CD4-positive, alpha-beta memory T cell (primary cell): ENCODE measurements around the gene INAVA. TPM values are rescaled to one million over a fixed set of nuclear protein-coding genes. Genes with fewer than 3 reads are reported as not detected.

Source experiments
- CTCF ChIA-PET: fragments of 350-600 bp; sonication (Branson Sonifier 250); formaldehyde crosslinking; loops from one replicate; lab custom pipeline; 2021; ENCODE audit warnings: inconsistent platforms; ENCODE audit not compliant: partially characterized antibody; lab: Charles Lee
- POLR2A ChIA-PET: fragments of 350-600 bp; sonication (Branson Sonifier 250); formaldehyde crosslinking; loops from one replicate; lab custom pipeline; 2021; ENCODE audit not compliant: partially characterized antibody; lab: Charles Lee
- DNase-seq, 5 donors: peaks; one replicate each; pipeline versions ENCODE4 v3.0.0 to v3.0.0-alpha.2; 2020 to 2022; ENCODE audit warnings: mixed read lengths in 1 of 5
- H3K27ac ChIP-seq: one replicate; pipeline ENCODE4 v1.7.0; 2013; ENCODE audit warnings: low read depth, low read length
- H3K27me3 ChIP-seq: 2 replicates; pipeline ENCODE4 v1.7.0; 2013; ENCODE audit warnings: mild to moderate bottlenecking, low read length, moderate library complexity; ENCODE audit not compliant: insufficient read depth
- H3K36me3 ChIP-seq: 2 replicates; pipeline ENCODE4 v1.7.0; 2013; ENCODE audit warnings: mild to moderate bottlenecking, low read length, moderate library complexity; ENCODE audit not compliant: insufficient read depth
- H3K4me1 ChIP-seq: 2 replicates; pipeline ENCODE4 v1.7.0; 2013; ENCODE audit warnings: mild to moderate bottlenecking, low read length, moderate library complexity; ENCODE audit not compliant: insufficient read depth
- H3K4me3 ChIP-seq, 2 donors: one replicate each; pipeline ENCODE4 v1.7.0; 2013; ENCODE audit warnings: low read length in 2 of 2, mild to moderate bottlenecking in 1 of 2
- H3K9me3 ChIP-seq, 2 donors: one replicate each; pipeline ENCODE4 v1.7.0; 2013; ENCODE audit warnings: low read length in 2 of 2, control low read depth in 1 of 2; ENCODE audit not compliant: control insufficient read depth in 1 of 2
- H3K27ac Mint-ChIP-seq, 7 donors: one replicate each; pipeline ENCODE4 v1.8.0; 2020 to 2021; ENCODE audit warnings: mixed read lengths in 7 of 7, mild to moderate bottlenecking in 6 of 7, inconsistent platforms in 3 of 7, moderate library complexity in 3 of 7
- H3K27me3 Mint-ChIP-seq, 2 donors: one replicate each; pipeline ENCODE4 v1.8.0; 2020 to 2021; ENCODE audit warnings: mixed read lengths in 2 of 2
- H3K36me3 Mint-ChIP-seq, 2 donors: one replicate each; pipeline ENCODE4 v1.8.0; 2020 to 2021; ENCODE audit warnings: mixed read lengths in 2 of 2, inconsistent platforms in 1 of 2, mild to moderate bottlenecking in 1 of 2
- H3K4me1 Mint-ChIP-seq, 4 donors: one replicate each; pipeline ENCODE4 v1.8.0; 2020 to 2021; ENCODE audit warnings: mixed read lengths in 4 of 4, mild to moderate bottlenecking in 1 of 4
- H3K4me3 Mint-ChIP-seq, 8 donors: one replicate each; pipeline ENCODE4 v1.8.0; 2020 to 2021; ENCODE audit warnings: mixed read lengths in 8 of 8, mild to moderate bottlenecking in 7 of 8, moderate library complexity in 6 of 8, inconsistent platforms in 3 of 8
- H3K9me3 Mint-ChIP-seq, 8 donors: one replicate each; pipeline ENCODE4 v1.8.0; 2020 to 2021; ENCODE audit warnings: mixed read lengths in 8 of 8, mild to moderate bottlenecking in 5 of 8, inconsistent platforms in 3 of 8, moderate library complexity in 1 of 8
- intact Hi-C: fragments of 100-400 bp; cut with micrococcal nuclease; formaldehyde crosslinking; loops from one replicate; pipeline ENCODE4 v1.15.1; 2023
- polyA plus RNA-seq, 2 donors: library from polyadenylated mRNA; unstranded; fragments of 300-500 nt; fragmentation: Illumina TruSeq; gene quantifications; one replicate each; pipeline ENCODE4 v1.2.3, GENCODE V29; 2021
- total RNA-seq, 2 experiments: library from RNA; stranded (reverse); gene quantifications; one replicate each; pipeline ENCODE4 v1.2.3, GENCODE V29; 2021

The INAVA gene
- total and polyA plus RNA-seq, 4 experiments from 2014 or later: 0.20 to 0.70 (median 0.28) TPM; not detected in 1

DNA sequence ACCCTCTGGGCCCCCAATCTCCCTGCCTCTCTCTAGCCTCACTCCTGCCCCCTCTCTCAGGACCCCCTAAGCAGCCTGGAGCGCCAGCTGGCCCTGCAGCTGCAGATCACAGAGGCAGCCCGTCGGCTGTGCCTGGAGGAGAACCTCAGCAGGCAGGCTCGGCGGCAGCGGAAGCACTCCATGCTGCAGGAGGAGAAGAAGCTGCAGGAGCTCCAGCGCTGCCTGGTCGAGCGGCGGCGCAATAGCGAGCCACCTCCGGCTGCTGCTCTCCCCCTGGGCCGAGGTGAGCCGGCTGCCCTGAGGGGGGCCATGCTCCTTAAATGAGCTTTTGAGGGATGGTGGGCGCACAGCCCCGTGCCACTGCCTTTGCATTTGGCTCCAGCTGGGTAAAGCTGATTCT is 6.2 kb downstream of the INAVA start:
- no peaks in the 10 kb centered on the region for H3K9me3 Mint-ChIP-seq
- H3K27me3 Mint-ChIP-seq: peaks cover 0 to 6% of the 10 kb centered on the region in 2 donors
- H3K27ac ChIP-seq: no peak overlapping the region
- H3K36me3 Mint-ChIP-seq: no peaks in the 10 kb centered on the region
- ChIA-PET POLR2A (interaction anchor here (1.5 kb wide), 1 partner anchor 12 kb away, joined by 4 read pairs; no protein-coding TSS in a partner anchor), CTCF (interaction anchor here (0.7 to 0.8 kb wide), 3 partner anchors 10 to 97 kb away, joined by 3 read pairs; no protein-coding TSS in a partner anchor)
- intact Hi-C loops: no loop called here
- H3K4me3 ChIP-seq: no peak overlapping the region
- H3K4me1 ChIP-seq: peaks cover 15% of the 10 kb centered on the region
- no peaks in the 10 kb centered on the region for H3K27me3 ChIP-seq
- no peak for DNase-seq
- H3K36me3 ChIP-seq: no peaks in the 10 kb centered on the region
- H3K27ac Mint-ChIP-seq: no peak overlapping the region
- no peak overlapping the region for H3K4me3 Mint-ChIP-seq
- no peaks in the 10 kb centered on the region for H3K9me3 ChIP-seq
- H3K4me1 Mint-ChIP-seq: peaks cover 6 to 15% (median 9%) of the 10 kb centered on the region in 4 donors

GRCh38 chr1:200901350-200901749 is 6.7 kb downstream of the INAVA start:
- POLR2A ChIA-PET: interaction anchor here (1.5 kb wide), 1 partner anchor 13 kb away, joined by 4 read pairs; no protein-coding TSS in a partner anchor
- no peaks in the 10 kb centered on the region for H3K9me3 Mint-ChIP-seq
- Histone ChIP-seq H3K27ac (no peak overlapping the region), H3K9me3 (no peaks in the 10 kb centered on the region), H3K4me3 (no peak overlapping the region), H3K36me3 (no peaks in the 10 kb centered on the region), H3K27me3 (no peaks in the 10 kb centered on the region), H3K4me1 (peaks cover 20% of the 10 kb centered on the region)
- intact Hi-C loops: no loop called here
- no peaks in the 10 kb centered on the region for H3K36me3 Mint-ChIP-seq
- H3K4me3 Mint-ChIP-seq: no peak overlapping the region
- CTCF ChIA-PET: interaction anchor here (0.7 to 0.8 kb wide), 3 partner anchors 11 to 98 kb away, joined by 3 read pairs; no protein-coding TSS in a partner anchor
- H3K4me1 Mint-ChIP-seq: peaks cover 6 to 17% (median 10%) of the 10 kb centered on the region in 4 donors
- DNase-seq: no peak
- peaks cover 0 to 6% of the 10 kb centered on the region in 2 donors for H3K27me3 Mint-ChIP-seq
- no peak overlapping the region for H3K27ac Mint-ChIP-seq

DNA sequence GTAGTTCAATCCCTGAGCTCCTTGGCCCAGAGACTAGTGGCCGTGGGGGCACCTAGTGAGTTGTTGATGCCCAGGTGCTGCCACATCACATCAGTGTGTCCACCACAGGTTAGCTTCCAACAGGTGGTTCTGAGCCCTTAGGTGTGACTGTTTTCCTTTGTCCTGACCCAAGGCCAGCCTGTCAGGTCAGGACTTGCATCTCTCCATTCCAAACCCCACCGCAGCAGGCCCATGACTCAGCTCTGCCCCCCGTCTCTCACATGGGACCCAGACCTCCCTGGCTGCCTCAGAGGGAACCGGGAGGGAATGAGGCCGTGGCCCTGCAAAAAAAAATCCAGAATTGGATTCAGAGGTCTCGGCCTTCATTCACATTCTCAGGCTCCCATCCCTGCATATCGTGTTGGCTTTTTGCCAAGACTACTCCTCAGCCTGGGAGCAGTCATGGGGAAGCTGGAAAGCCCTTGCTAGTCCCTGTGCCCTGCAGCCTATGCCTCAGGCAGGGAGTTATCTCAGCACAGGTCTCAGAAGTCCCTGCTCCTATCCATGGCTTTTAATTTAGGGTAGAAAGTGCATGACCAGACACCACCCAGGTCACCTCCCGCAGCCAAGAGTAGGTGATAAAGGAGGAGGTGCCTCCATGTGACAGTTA is 7.2 kb downstream of the INAVA start:
- intact Hi-C loops: no loop called here
- Histone ChIP-seq H3K9me3 (no peaks in the 10 kb centered on the region), H3K36me3 (no peaks in the 10 kb centered on the region), H3K27ac (no peak overlapping the region), H3K27me3 (no peaks in the 10 kb centered on the region), H3K4me1 (peaks cover 25% of the 10 kb centered on the region), H3K4me3 (no peak overlapping the region)
- ChIA-PET CTCF (interaction anchor here (0.8 kb wide), 2 partner anchors 11 to 14 kb away, joined by 3 read pairs; no protein-coding TSS in a partner anchor), POLR2A (no interaction called here)
- H3K27me3 Mint-ChIP-seq: peaks cover 0 to 6% of the 10 kb centered on the region in 2 donors
- peak overlapping the region in 1 of 7 donors; percentile 23 for H3K27ac Mint-ChIP-seq
- H3K9me3 Mint-ChIP-seq: no peaks in the 10 kb centered on the region
- H3K4me3 Mint-ChIP-seq: no peak overlapping the region
- H3K4me1 Mint-ChIP-seq: peaks cover 6 to 22% (median 10%) of the 10 kb centered on the region in 4 donors
- no peaks in the 10 kb centered on the region for H3K36me3 Mint-ChIP-seq
- no peak for DNase-seq

DNA sequence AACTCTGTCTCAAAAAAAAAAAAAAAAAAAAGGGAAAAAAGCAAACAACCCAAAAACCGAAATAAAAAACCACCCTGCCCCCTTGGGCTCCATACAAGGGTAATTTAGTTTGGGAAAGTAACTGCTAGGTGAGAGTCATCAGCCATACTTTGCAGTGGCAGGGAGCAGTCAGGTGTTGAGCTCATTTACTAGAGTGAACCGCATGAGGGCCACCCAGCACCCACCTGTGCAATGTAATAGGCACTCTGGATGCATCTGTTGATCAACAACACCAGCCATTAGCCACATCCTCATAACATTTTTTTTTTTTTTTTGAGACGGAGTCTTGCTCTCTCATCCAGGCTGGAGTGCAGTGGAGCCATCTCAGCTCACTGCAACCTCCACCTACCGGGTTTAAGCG is 9.1 kb downstream of the INAVA start:
- H3K36me3 ChIP-seq: no peaks in the 10 kb centered on the region
- H3K4me1 ChIP-seq: peaks cover 27% of the 10 kb centered on the region
- H3K27ac ChIP-seq: no peak overlapping the region
- intact Hi-C loops: loop anchor here (2.0 kb wide), 1 partner anchor 15 kb away; no protein-coding TSS in a partner anchor
- H3K27me3 ChIP-seq: no peaks in the 10 kb centered on the region
- Mint-ChIP-seq H3K27ac (peak overlapping the region in 1 of 7 donors; percentile 30), H3K4me3 (no peak overlapping the region), H3K27me3 (peaks cover 0 to 6% of the 10 kb centered on the region in 2 donors), H3K36me3 (no peaks in the 10 kb centered on the region), H3K9me3 (no peaks in the 10 kb centered on the region), H3K4me1 (peaks cover 8 to 24% (median 14%) of the 10 kb centered on the region in 4 donors)
- POLR2A ChIA-PET: interaction anchor here (1.2 kb wide), 1 partner anchor 16 kb away, joined by 3 read pairs; no protein-coding TSS in a partner anchor
- DNase-seq: peak in 1 of 5 donors; percentile 31
- no peak overlapping the region for H3K4me3 ChIP-seq
- CTCF ChIA-PET: interaction anchor here (0.7 to 1.1 kb wide), 2 partner anchors 12 to 277 kb away, joined by 3 to 4 read pairs; no protein-coding TSS in a partner anchor
- no peaks in the 10 kb centered on the region for H3K9me3 ChIP-seq

GRCh38 chr1:200904772-200905171 is 10.1 kb downstream of the INAVA start:
- no peaks in the 10 kb centered on the region for H3K36me3 Mint-ChIP-seq
- no peak overlapping the region for H3K4me3 Mint-ChIP-seq
- Histone ChIP-seq H3K27me3 (no peaks in the 10 kb centered on the region), H3K9me3 (no peaks in the 10 kb centered on the region), H3K4me3 (no peak overlapping the region), H3K27ac (no peak overlapping the region), H3K4me1 (peaks cover 27% of the 10 kb centered on the region), H3K36me3 (no peaks in the 10 kb centered on the region)
- H3K27me3 Mint-ChIP-seq: peaks cover 0 to 3% of the 10 kb centered on the region in 2 donors
- H3K9me3 Mint-ChIP-seq: no peaks in the 10 kb centered on the region
- DNase-seq: no peak
- ChIA-PET POLR2A (interaction anchor here (1.3 to 1.8 kb wide), 4 partner anchors 13 to 31 kb away, joined by 3 to 7 read pairs (median 6); no protein-coding TSS in a partner anchor), CTCF (no interaction called here)
- intact Hi-C loops: loop anchor here (1.0 to 2.0 kb wide), 2 partner anchors 16 to 119 kb away; partner anchors contain the start of gene KIF21B
- peaks cover 8 to 24% (median 14%) of the 10 kb centered on the region in 4 donors for H3K4me1 Mint-ChIP-seq
- H3K27ac Mint-ChIP-seq: peak overlapping the region in 1 of 7 donors; percentile 79

DNA sequence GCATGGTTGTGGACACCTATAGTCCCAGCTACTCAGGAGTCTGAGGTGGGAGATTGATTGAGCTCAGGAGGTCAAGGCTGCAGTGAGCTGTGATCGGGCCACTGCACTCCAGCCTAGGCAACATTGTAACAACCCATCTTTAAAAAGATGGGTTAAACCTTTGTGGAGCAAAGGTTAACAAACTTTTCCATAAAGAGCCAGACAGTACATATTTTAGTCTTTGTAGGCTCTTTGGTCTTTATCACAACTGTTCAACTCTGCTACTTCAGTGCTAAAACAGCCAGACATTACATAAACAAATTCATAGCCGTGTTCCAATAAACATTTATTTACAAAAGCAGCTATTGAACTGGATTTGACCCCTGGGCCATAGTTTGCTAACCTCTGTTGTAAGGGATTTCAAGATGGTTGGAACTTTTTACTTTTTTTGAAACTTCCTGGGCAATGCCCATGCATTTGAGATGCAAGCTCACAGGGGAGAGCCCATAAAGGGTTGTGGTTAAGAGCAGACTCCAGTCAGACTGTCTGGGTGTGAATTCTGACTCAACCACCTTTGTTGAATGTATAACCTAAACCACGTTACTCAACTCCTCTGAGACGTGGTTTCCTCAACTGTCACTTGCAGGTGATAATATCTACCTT is 10.8 kb downstream of the INAVA start:
- ChIA-PET CTCF (no interaction called here), POLR2A (interaction anchor here (0.5 to 1.8 kb wide), 6 partner anchors 9 to 39 kb away, joined by 3 to 7 read pairs (median 4); no protein-coding TSS in a partner anchor)
- DNase-seq: peak; percentile 56 to 87 (median 67)
- Histone ChIP-seq H3K9me3 (no peaks in the 10 kb centered on the region), H3K4me3 (no peak overlapping the region), H3K36me3 (no peaks in the 10 kb centered on the region), H3K4me1 (peaks cover 27% of the 10 kb centered on the region), H3K27me3 (no peaks in the 10 kb centered on the region), H3K27ac (no peak overlapping the region)
- no peaks in the 10 kb centered on the region for H3K36me3 Mint-ChIP-seq
- peaks cover 0 to 3% of the 10 kb centered on the region in 2 donors for H3K27me3 Mint-ChIP-seq
- intact Hi-C loops: loop anchor here (1.0 to 2.0 kb wide), 2 partner anchors 17 to 118 kb away; partner anchors contain the start of gene KIF21B
- H3K4me1 Mint-ChIP-seq: peaks cover 8 to 24% (median 14%) of the 10 kb centered on the region in 4 donors
- peak overlapping the region in 2 of 8 donors; percentile 20 to 47 for H3K4me3 Mint-ChIP-seq
- H3K9me3 Mint-ChIP-seq: no peaks in the 10 kb centered on the region
- H3K27ac Mint-ChIP-seq: peak overlapping the region in 5 of 7 donors; percentile 8 to 79 (median 53)
